GM12891 (cell line): Measurements from ENCODE around the gene GPATCH8.
A peak's percentile ranks its signal among the peaks of the same experiment; 100 is the strongest.

Source experiments
- DNase-seq: peaks from one replicate; pipeline ENCODE4 v3.0.0; 2011; ENCODE audit warnings: low spot score; ENCODE audit not compliant: insufficient read length
- FAIRE-seq: peaks from 2 replicates; lab custom pipeline; 2011; peaks lifted over from hg19 to GRCh38; lab: Jason Lieb, UNC
- PAX5 ChIP-seq: IDR thresholded peaks from 2 replicates; pipeline ENCODE4 v1.6.1; 2011; ENCODE audit warnings: low read length, moderate library complexity, mild to moderate bottlenecking; ENCODE audit not compliant: insufficient read depth, severe bottlenecking
- POLR2A ChIP-seq: IDR thresholded peaks from 2 replicates; pipeline ENCODE4 v1.6.1; 2011; ENCODE audit warnings: low read depth, low read length, control low read depth
- POLR2AphosphoS5 ChIP-seq: IDR thresholded peaks from 2 replicates; pipeline ENCODE4 v1.6.1; 2011; ENCODE audit warnings: low read depth, low read length, control low read depth
- POU2F2 ChIP-seq: IDR thresholded peaks from 2 replicates; pipeline ENCODE4 v1.6.1; 2011; ENCODE audit warnings: low read depth, mild to moderate bottlenecking, control low read depth, low read length, moderate library complexity
- SPI1 ChIP-seq: IDR thresholded peaks from 2 replicates; pipeline ENCODE4 v1.6.1; 2011; ENCODE audit warnings: low read depth, low read length, control low read depth
- TAF1 ChIP-seq: IDR thresholded peaks from 2 replicates; pipeline ENCODE4 v1.6.1; 2011; ENCODE audit warnings: low read depth, low read length, control low read depth

GPATCH8 gene

DNA sequence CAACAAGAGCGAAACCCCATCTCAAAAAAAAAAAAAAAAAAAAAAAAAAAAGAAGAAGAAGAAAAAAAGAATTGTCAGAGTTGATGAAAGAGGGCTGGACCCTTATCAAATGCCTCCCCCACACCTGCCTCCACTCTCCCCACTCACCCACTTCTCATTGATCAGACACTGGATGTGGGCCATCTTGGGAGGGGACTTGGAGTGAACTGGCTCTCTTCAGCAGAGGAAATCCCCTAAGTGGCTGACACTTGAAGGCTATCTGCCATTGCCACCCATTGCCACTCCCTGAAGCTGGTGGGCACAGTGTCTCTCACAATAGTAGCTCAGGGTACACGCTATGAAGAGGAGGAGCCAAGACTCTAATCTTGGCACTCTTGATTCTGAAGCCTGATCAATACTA is 115.4 kb downstream of the GPATCH8 start:
- FAIRE-seq (no peak), DNase-seq (no peak)
- TF ChIP-seq POLR2AphosphoS5 (no peak), POLR2A (no peak), PAX5 (no peak)

DNA sequence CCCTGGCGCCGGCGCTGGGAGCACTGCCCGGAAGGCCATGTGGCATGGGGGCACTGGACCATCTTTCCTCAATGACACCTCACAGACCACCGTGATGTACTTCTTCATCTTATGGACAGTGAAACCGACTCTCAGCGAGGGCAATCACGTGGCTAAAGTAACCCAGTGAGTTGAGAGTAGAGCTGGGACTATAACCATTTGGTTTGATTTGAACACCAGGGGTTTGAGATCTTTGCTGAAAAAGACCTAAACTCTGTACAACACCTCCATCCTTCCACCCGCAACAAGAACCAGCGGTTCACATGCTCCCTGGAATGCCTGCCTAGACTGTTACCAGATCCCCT is 117.1 kb downstream of the GPATCH8 start:
- no peak for DNase-seq
- TF ChIP-seq POU2F2 (no peak), PAX5 (no peak), SPI1 (no peak), POLR2A (no peak), POLR2AphosphoS5 (no peak), TAF1 (no peak)
- peak; percentile 20 for FAIRE-seq

DNA sequence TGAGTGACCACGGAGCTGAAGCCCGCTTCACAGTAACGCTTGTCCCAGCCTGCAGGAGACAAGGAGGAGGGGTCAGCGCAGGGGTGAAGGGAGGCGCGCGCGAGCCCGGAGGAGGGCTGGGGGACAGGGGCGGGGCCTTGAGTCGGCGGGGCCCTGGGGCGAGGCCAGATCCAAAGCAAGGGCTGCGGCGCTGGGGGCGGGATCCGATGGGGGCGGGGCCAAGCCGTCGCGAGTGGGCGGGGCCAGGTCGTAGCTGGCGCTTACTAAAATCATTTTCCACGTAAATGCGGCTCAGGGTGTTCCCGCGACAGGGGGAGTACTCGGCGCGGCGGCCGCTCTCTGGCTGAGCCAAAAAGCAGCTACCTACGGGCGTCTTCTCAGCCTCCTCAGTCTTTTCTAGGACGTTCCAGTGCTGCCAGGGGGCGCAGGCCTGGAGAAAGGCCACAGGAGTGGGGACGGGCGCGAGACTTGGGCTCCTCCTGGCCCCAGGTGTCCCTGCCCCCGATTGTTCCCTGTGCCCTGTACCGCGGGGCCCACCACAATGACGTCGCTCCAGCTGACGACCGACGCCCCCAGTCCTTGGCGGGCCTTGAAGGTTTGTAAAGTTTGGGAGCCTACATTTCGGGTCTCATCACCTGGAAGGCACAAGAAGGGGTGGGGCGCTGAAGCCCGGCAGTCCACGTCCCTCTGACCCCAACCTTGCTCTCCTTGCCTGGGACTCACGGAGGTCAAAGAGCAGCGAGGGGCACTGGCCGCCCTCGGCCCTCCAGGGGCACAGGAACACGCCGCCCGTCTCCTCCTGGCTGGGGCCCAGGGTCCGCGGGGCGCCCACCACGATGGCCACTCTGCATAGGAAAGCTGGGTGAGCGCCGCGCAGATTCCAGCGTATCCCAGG is 117.7 kb downstream of the GPATCH8 start:
- TF ChIP-seq PAX5, result no peak

DNA sequence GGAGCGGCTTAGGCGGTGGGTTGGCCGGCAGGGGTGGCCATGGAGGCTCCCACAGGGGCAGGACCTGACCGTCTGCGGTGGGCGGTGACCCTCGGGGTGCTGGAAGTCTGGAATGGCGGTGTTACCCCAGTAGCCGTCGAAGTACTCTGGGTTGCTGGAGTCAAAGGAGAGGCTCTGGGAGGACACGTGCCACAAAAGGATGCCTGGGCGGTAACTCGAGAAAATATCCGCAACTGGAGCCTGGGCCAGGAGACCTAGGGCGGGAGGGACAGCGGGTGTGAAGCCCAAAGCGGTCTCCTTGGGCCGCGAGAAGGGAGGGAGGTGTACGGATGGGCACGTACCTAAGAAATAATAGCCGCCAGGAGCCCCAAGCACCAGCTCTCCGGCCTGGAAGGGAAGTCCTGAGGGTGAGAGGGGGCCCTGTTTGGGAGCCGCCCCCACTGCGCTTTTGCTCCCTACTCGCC is 118.4 kb downstream of the GPATCH8 start:
- DNase-seq (no peak), FAIRE-seq (no peak)
- TF ChIP-seq POU2F2 (no peak), TAF1 (no peak), POLR2AphosphoS5 (no peak), SPI1 (no peak), PAX5 (no peak), POLR2A (no peak)

More for the DNA sequence above, 117.7 kb downstream of the GPATCH8 start:
- FAIRE-seq, result peak; percentile 84
- peak; percentile 92 for DNase-seq

DNA sequence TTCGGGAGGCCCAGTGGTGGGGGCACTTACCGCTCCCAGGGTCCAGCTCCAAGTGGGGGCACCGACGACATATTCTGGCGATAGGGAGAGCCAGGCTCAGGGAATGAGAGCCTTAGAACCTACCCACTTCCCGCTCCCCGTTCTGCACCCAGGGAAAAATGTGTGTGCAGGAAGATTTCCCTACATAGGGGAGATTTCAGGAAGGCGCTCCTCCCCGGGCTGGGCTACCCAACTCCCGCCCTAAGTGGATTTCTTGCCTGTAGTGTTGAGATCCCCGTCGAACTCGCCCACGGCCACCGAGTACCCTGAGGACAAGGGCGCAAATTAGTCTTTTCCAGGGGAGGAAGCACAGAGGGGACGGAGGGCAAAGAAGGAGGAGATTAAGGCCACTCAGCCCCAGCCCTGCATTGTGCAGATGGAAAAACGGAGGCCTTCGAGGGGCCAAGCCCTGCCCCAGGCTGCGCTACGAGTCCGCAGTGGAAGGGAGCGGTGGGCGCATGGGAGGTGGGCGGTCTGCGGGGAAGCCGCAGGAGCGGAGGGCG is 118.9 kb downstream of the GPATCH8 start:
- no peak for TF ChIP-seq PAX5
- no peak for TF ChIP-seq TAF1
- no peak for TF ChIP-seq POU2F2
- no peak for TF ChIP-seq POLR2AphosphoS5
- no peak for TF ChIP-seq POLR2A
- no peak for TF ChIP-seq SPI1
- no peak for DNase-seq
- no peak for FAIRE-seq

DNA sequence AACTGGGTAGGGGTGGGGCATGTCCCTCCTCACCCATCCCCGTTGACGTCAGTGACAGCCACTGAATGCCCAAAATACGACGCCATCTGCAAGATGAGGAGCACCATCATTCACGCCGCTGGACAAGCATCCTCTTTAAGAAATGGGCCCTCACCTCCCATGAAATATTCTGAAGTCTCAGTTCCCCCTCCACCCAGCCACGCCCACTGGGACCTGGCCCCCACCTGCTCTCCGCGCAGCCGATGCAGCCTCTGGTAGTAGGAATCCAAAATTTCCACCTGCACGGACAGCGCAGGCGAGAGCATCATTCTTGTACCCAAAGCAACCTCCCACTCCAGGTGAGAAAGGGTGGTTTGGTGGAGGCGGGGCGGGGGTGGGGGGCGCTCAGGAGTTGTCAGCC is 119.3 kb downstream of the GPATCH8 start:
- no peak for DNase-seq
- no peak for FAIRE-seq

DNA sequence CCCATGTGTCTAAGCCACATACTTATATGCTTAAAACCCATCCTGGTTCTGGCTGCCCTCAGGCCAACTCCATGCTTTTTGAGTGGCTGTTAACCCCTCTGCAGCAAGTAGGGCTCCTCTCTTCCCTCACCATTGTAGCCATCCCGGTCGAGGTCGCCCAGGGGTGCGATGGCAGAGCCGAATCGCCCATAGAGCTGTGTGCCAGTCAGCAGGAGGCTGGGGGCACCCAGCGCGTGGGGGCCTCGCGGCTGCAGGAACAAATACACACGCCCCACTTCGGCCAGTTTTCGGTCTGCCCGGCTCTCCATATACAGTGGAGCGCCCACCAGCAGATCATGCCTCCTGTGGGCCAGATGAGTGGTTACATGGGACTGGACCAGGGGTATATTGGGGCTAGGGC is 119.8 kb downstream of the GPATCH8 start:
- DNase-seq (no peak), FAIRE-seq (no peak)
- TF ChIP-seq POU2F2 (no peak), POLR2A (no peak)

More for the DNA sequence above, 119.3 kb downstream of the GPATCH8 start:
- no peak for TF ChIP-seq POLR2AphosphoS5
- no peak for TF ChIP-seq POLR2A
- TF ChIP-seq POU2F2, result no peak
- TF ChIP-seq TAF1, result no peak
- TF ChIP-seq PAX5, result no peak
- no peak for TF ChIP-seq SPI1

DNA sequence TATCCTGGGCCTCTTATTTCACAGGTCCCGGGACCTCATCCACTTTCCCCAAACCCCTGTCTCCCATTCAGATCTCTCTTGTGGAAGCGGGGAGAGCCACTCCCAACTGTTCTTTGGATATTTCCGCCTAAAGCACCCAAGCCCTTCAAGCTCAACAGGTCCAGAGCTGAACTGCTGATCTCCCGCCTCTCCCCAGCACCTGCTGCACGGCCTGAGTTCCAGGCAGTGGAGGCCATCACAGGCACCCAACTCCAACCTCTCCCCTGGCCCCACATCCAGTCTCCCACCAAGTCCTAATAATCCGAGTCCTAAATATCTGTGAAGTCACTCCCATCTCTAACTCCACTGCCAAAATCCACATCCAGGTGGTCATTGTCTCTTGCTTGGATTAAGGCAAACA is 120.3 kb downstream of the GPATCH8 start:
- no peak for FAIRE-seq
- no peak for TF ChIP-seq POU2F2
- no peak for TF ChIP-seq SPI1
- TF ChIP-seq PAX5, result no peak
- TF ChIP-seq POLR2AphosphoS5, result no peak
- TF ChIP-seq TAF1, result no peak
- no peak for TF ChIP-seq POLR2A

DNA sequence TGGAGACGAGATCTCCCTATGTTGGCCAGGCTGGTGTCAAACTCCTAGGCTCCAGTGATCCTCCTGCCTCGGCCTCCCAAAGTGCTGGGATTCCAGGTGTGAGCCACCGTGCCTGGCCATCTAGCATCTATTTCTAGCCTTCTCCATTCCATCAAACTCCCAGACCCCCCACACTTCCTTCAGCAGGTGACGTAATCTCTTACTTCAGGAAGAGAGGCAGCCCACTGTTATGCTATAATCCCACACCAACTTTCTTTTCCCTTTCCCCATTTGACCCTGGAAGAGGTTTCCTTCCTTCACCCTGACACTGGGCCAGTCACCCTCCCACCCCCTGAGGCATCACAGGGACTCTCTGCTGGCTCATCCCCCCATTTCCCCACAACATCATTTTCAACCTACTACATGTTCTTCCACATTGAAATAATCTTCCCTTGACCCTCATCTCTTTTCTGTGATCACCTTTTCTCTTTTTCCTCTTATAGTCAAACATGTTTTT is 121.3 kb downstream of the GPATCH8 start:
- FAIRE-seq (no peak), DNase-seq (no peak)
- TF ChIP-seq POLR2A (no peak), PAX5 (no peak), TAF1 (no peak), SPI1 (no peak), POU2F2 (no peak), POLR2AphosphoS5 (no peak)

More for the DNA sequence above, 120.3 kb downstream of the GPATCH8 start:
- DNase-seq, result no peak

DNA sequence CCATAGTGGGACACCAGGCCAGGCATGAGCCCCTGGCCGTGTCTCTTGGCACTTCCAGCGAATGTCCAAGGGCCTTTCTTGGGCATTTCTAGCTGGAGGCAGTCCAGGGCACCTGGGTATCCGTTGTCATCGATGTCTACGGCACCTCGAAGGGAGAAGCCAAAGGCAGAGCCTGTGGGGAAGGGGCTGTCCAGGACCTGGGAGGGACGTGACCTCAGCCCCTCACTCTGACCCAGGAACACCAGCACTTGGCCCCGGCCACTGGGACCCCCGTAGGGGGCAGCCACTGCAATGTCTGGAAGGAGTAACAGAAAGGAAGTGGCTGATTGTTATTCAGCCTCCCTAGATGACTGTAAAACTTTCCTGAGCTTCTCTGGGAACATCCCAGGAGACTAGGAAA is 122.4 kb downstream of the GPATCH8 start:
- DNase-seq, result no peak
- no peak for FAIRE-seq
- no peak for TF ChIP-seq POLR2A
- TF ChIP-seq POU2F2, result no peak
